IMR-90 (cell line): Measurements from ENCODE around the gene TARS3. TPM values are rescaled to one million over a fixed set of nuclear protein-coding genes. Genes with fewer than 3 reads are reported as not detected.
"Not testable (repeated sequence)": the region's sequence is repeated elsewhere in the genome, so short reads cannot be mapped to it uniquely, and the experiment has no call there.

ENCODE experiments used
- ATAC-seq: fragments of 200-7000 bp; cut with Tn5 transposase; 2 replicates; pipeline ENCODE4 v1.9.1; 2020; ENCODE audit warnings: low read depth, mild to moderate bottlenecking, moderate library complexity
- BruUV-seq: library from RNA; stranded (reverse); fragments of 400-500 nt; replicated peaks from 2 replicates; lab custom pipeline; 2021; lab: Mats Ljungman, UMichigan
- CTCF ChIA-PET: fragments of 300-600 bp; formaldehyde crosslinking; extraction: SDS; loops from one replicate; lab custom pipeline; 2021; ENCODE audit warnings: antibody characterized with exemption; lab: Yijun Ruan, JAX
- POLR2A ChIA-PET: fragments of 300-600 bp; sonication (Branson Sonifier 250); formaldehyde crosslinking; loops from one replicate; lab custom pipeline; 2022; ENCODE audit warnings: antibody characterized with exemption; ENCODE audit not compliant: unreplicated experiment; lab: Charles Lee
- DNase-seq: peaks from one replicate; pipeline ENCODE4 v3.0.0; 2013
- H2AFZ ChIP-seq: replicated peaks from 2 replicates; pipeline ENCODE3; 2013; ENCODE audit warnings: low read length, mild to moderate bottlenecking; ENCODE audit not compliant: poor library complexity
- H2AK5ac ChIP-seq: 2 replicates; pipeline ENCODE4 v1.6.1; 2013; ENCODE audit warnings: low read depth, low read length, inconsistent platforms
- H2AK9ac ChIP-seq: replicated peaks from 2 replicates; pipeline ENCODE3; 2013; ENCODE audit warnings: mild to moderate bottlenecking, low read depth, low read length, moderate library complexity; ENCODE audit not compliant: poor library complexity
- H2BK120ac ChIP-seq: 2 replicates; pipeline ENCODE4 v1.6.1; 2013; ENCODE audit warnings: low read depth, low read length, inconsistent platforms
- H2BK15ac ChIP-seq: 3 replicates; pipeline ENCODE4 v1.6.1; 2013; ENCODE audit warnings: low read depth, low read length, inconsistent platforms
- H2BK20ac ChIP-seq: 2 replicates; pipeline ENCODE4 v1.6.1; 2013; ENCODE audit warnings: low read depth, mild to moderate bottlenecking, inconsistent platforms, low read length, moderate library complexity
- H2BK5ac ChIP-seq: 2 replicates; pipeline ENCODE4 v1.6.1; 2013; ENCODE audit warnings: mild to moderate bottlenecking, low read depth, low read length, inconsistent platforms; ENCODE audit not compliant: poor library complexity, severe bottlenecking
- H3K14ac ChIP-seq: replicated peaks from 2 replicates; pipeline ENCODE4 v1.6.1; 2013; ENCODE audit warnings: low read depth, low read length, inconsistent platforms
- H3K18ac ChIP-seq: 2 replicates; pipeline ENCODE4 v1.6.1; 2013; ENCODE audit warnings: low read depth, low read length, control low read depth
- H3K23ac ChIP-seq: 2 replicates; pipeline ENCODE4 v1.6.1; 2013; ENCODE audit warnings: low read depth, low read length, inconsistent platforms
- H3K27ac ChIP-seq: 2 replicates; pipeline ENCODE4 v1.5.1; 2013; ENCODE audit warnings: mild to moderate bottlenecking, control low read depth, low read length; ENCODE audit not compliant: insufficient read depth
- H3K27me3 ChIP-seq: 2 replicates; pipeline ENCODE4 v1.6.1; 2013; ENCODE audit warnings: low read length; ENCODE audit not compliant: control insufficient read depth, insufficient read depth
- H3K36me3 ChIP-seq: 2 replicates; pipeline ENCODE4 v1.6.1; 2013; ENCODE audit warnings: low read length, mixed read lengths; ENCODE audit not compliant: control insufficient read depth, insufficient read depth
- H3K4ac ChIP-seq: 2 replicates; pipeline ENCODE4 v1.6.1; 2013; ENCODE audit warnings: low read depth, low read length, inconsistent platforms
- H3K4me1 ChIP-seq: 2 replicates; pipeline ENCODE4 v1.6.1; 2013; ENCODE audit warnings: low read length, mixed read lengths; ENCODE audit not compliant: control insufficient read depth, insufficient read depth
- H3K4me2 ChIP-seq: 2 replicates; pipeline ENCODE4 v1.6.1; 2013; ENCODE audit warnings: low read depth, mild to moderate bottlenecking, control low read depth, low read length, moderate library complexity
- H3K4me3 ChIP-seq: 2 replicates; pipeline ENCODE4 v1.5.1; 2013; ENCODE audit warnings: low read depth, mild to moderate bottlenecking, control low read depth, low read length, moderate library complexity; ENCODE audit not compliant: insufficient read depth
- H3K56ac ChIP-seq: 2 replicates; pipeline ENCODE4 v1.6.1; 2013; ENCODE audit warnings: low read length, inconsistent platforms; ENCODE audit not compliant: insufficient read depth; ENCODE audit errors: extremely low read depth
- H3K79me1 ChIP-seq, 2 experiments: 2 replicates each; pipeline ENCODE4 v1.6.1; 2013; ENCODE audit warnings: low read length in 2 of 2, inconsistent platforms in 1 of 2, low read depth in 1 of 2
- H3K9ac ChIP-seq: 2 replicates; pipeline ENCODE4 v1.6.1; 2013; ENCODE audit warnings: low read depth, low read length, control low read depth
- H3K9me1 ChIP-seq: 2 replicates; pipeline ENCODE4 v1.6.1; 2013; ENCODE audit warnings: low read length, inconsistent platforms; ENCODE audit not compliant: insufficient read depth
- H3K9me3 ChIP-seq: 2 replicates; pipeline ENCODE4 v1.6.1; 2013; ENCODE audit warnings: low read length; ENCODE audit not compliant: control insufficient read depth, insufficient read depth
- H4K20me1 ChIP-seq: 2 replicates; pipeline ENCODE4 v1.6.1; 2013; ENCODE audit warnings: low read length, inconsistent platforms; ENCODE audit not compliant: insufficient read depth
- H4K5ac ChIP-seq: 2 replicates; pipeline ENCODE4 v1.6.1; 2013; ENCODE audit warnings: mild to moderate bottlenecking, low read depth, low read length, control low read depth
- H4K8ac ChIP-seq, 2 experiments: 2 replicates each; pipeline ENCODE4 v1.6.1; 2013; ENCODE audit warnings: low read depth in 2 of 2, low read length in 2 of 2, control low read depth in 1 of 2, inconsistent platforms in 1 of 2
- H4K91ac ChIP-seq: 2 replicates; pipeline ENCODE4 v1.6.1; 2013; ENCODE audit warnings: low read depth, low read length, inconsistent platforms; ENCODE audit not compliant: insufficient read depth
- WGBS, 2 experiments: methylation state at CpG; one replicate each; pipeline versions ENCODE4 v1.1.5 to v1.1.7; 2013; ENCODE audit warnings: missing lambda C conversion rate in 2 of 2; ENCODE audit not compliant: insufficient read length in 1 of 2; ENCODE audit errors: extremely low coverage in 2 of 2; 5-methylcytosine and 5-hydroxymethylcytosine counted together
- dilution Hi-C: fragments of 300-500 bp; cut with HindIII; formaldehyde crosslinking; loops from one replicate; pipeline ENCODE4 v1.14.3; 2018; ENCODE audit warnings: low sequenced_read_pairs; ENCODE audit not compliant: unreplicated experiment
- in situ Hi-C: fragments of 300-500 bp; cut with MboI; formaldehyde crosslinking; loops from 3 replicates; pipeline ENCODE4 v1.14.3; 2019; ENCODE audit warnings: low sequenced_read_pairs, inconsistent platforms, mixed read lengths
- intact Hi-C: fragments of 100-400 bp; cut with micrococcal nuclease; formaldehyde crosslinking; loops from 2 replicates; pipeline ENCODE4 v1.10.0; 2022
- polyA plus RNA-seq, 3 experiments: library from polyadenylated mRNA; depleted of rRNA; stranded (reverse); fragments of >200 nt; gene quantifications; 2 replicates each; pipeline ENCODE4 v1.2.3, GENCODE V29; 2012; ENCODE audit warnings: low replicate concordance in 1 of 3
- total RNA-seq: library from RNA; depleted of rRNA; stranded (reverse); fragments of >200 nt; gene quantifications from 2 replicates; pipeline ENCODE4 v1.2.3, GENCODE V29; 2012

The TARS3 gene
- total and polyA plus RNA-seq, 2 of the 4 experiments (the other 2 are of a cell fraction), result 3.4 to 9.3 TPM

- H2AK5ac ChIP-seq, H3K23ac ChIP-seq, POLR2A ChIA-PET, H3K79me1 ChIP-seq, H3K9me1 ChIP-seq, H3K56ac ChIP-seq, H4K5ac ChIP-seq, H3K14ac ChIP-seq, H3K27me3 ChIP-seq, H2BK120ac ChIP-seq, H3K4me3 ChIP-seq, H3K9ac ChIP-seq, H4K8ac ChIP-seq, H3K4me1 ChIP-seq, intact Hi-C loops, BruUV-seq, H3K4ac ChIP-seq, H3K36me3 ChIP-seq, H3K9me3 ChIP-seq, DNase-seq, in situ Hi-C loops, H2AFZ ChIP-seq, dilution Hi-C loops, H4K20me1 ChIP-seq, H2BK5ac ChIP-seq, CTCF ChIA-PET, H3K4me2 ChIP-seq, H3K27ac ChIP-seq, H2BK15ac ChIP-seq, H3K18ac ChIP-seq, ATAC-seq, H4K91ac ChIP-seq, H2BK20ac ChIP-seq, H2AK9ac ChIP-seq: not testable (repeated sequence)
- WGBS, 2 experiments, result no CpG with 5 or more reads among the region's 18 CpGs
Observed at GRCh38 chr15:101746716-101747082, 22.4 kb upstream of the TARS3 start.

DNA sequence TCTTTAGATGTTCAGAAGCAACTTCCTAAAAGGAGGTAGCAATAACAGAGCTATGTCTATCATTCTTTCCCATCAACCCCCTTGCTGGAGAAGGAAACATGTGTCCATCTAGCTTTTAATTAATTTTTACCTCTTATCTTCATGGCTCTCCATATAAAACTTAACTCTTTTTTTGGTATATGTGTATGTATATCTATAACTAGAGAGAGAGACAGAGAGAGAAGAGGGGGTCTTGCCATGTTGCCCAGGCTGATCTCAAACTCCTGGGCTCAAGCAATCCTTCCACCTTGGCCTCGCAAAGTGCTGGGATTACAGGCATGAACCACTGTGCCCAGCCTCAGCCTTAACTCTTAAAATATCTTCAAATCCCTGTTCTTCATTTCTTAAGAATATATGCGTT is 10.6 kb upstream of the TARS3 start:
- H2BK15ac ChIP-seq, H3K79me1 ChIP-seq: not testable (repeated sequence)

More for the DNA sequence above, 10.6 kb upstream of the TARS3 start:
- H3K36me3 ChIP-seq, H2AK5ac ChIP-seq, H3K4me2 ChIP-seq, H2AFZ ChIP-seq, H2BK120ac ChIP-seq, H3K56ac ChIP-seq, BruUV-seq, H3K27me3 ChIP-seq, ATAC-seq, H3K9ac ChIP-seq, H4K8ac ChIP-seq, H3K4me1 ChIP-seq, H3K27ac ChIP-seq, H2BK20ac ChIP-seq, H3K9me1 ChIP-seq, H3K9me3 ChIP-seq, H3K23ac ChIP-seq, in situ Hi-C loops, DNase-seq, intact Hi-C loops, H3K14ac ChIP-seq, H4K5ac ChIP-seq, H4K91ac ChIP-seq, H4K20me1 ChIP-seq, H3K18ac ChIP-seq, CTCF ChIA-PET, H3K4me3 ChIP-seq, dilution Hi-C loops, H2AK9ac ChIP-seq, H2BK5ac ChIP-seq, POLR2A ChIA-PET, H3K4ac ChIP-seq: not testable (repeated sequence)
- 100% methylated on average over 1 of the region's 2 CpGs; no CpG with 5 or more reads in 1 of the 2 experiments for WGBS, 2 experiments
